Measurements from ENCODE around the gene CNTNAP4. TPM values are rescaled to one million over a fixed set of nuclear protein-coding genes. Genes with fewer than 3 reads are reported as not detected.

The CNTNAP4 gene
- polyA plus RNA-seq, 1 of the 3 experiments (the other 2 are of a cell fraction): not detected

DNA sequence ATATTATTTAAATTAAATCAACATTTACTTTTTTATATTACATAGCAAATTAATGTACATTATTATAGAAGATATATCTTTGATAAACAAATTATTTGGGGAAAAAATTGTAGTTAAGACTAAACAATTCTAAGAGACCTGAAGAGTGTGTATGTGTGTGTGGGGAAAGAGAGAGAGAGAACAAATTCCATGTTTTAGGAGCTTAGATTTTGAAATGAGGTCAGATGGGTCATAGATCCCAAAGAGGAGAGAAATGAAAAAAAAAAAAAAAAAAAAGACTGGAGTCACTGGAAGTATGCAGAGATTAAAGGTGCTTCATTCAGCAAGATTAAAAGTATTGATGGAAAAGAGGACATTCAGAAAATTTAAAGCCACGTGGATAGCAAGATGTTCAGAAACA lies 206.8 kb downstream of the CNTNAP4 start:
- CTCF ChIA-PET: interaction anchor here (0.8 to 1.7 kb wide), 3 partner anchors 36 to 688 kb away, joined by 3 to 5 read pairs (median 3); no protein-coding TSS in a partner anchor
- Histone ChIP-seq H3K27me3 (ENCODE audit: insufficient read depth) (no peaks in the 10 kb centered on the region), H3K4me3 (ENCODE audit: low read depth in 2 of 2, low read length in 1 of 2) (no peak overlapping the region), H3K36me3 (replicated peaks in 1 of 2; ENCODE audit: control insufficient read depth in 1 of 2, insufficient read depth in 2 of 2, low read length in 1 of 2) (no peaks in the 10 kb centered on the region), H3K9me3 (no peaks in the 10 kb centered on the region), H3K9me2 (no peaks in the 10 kb centered on the region), H4K20me1 (ENCODE audit: insufficient read depth) (no peaks in the 10 kb centered on the region), H3K4me1 (ENCODE audit: control insufficient read depth in 1 of 2, insufficient read depth in 2 of 2, low read depth in 1 of 2, low read length in 1 of 2) (peaks cover 0 to 12% of the 10 kb centered on the region in 2 experiments; a peak in 2 of 4 replicates), H3K79me2 (ENCODE audit: insufficient read depth) (no peaks in the 10 kb centered on the region), H3K27ac (ENCODE audit: low read depth in 2 of 2, low read length in 1 of 2) (no peak overlapping the region), H3F3A (replicated peaks; ENCODE audit: insufficient read depth) (no peaks in the 10 kb centered on the region), H3K9ac (no peak overlapping the region), H2AFZ (ENCODE audit: low read depth) (no peak overlapping the region), H3K4me2 (no peak overlapping the region)
- POLR2A ChIA-PET: no interaction called here
- WGBS (ENCODE audit: low lambda C conversion rate): 0% methylated on average over 1 of the region's 1 CpG
- no peak for TF ChIP-seq NRF1 (IDR thresholded peaks at IDR 0.05; ENCODE audit: low read depth, low read length)
- TF ChIP-seq GABPA (IDR thresholded peaks at IDR 0.05; ENCODE audit: low read depth): no peak
- TF ChIP-seq EP300 (IDR thresholded peaks at IDR 0.05; ENCODE audit: borderline replicate concordance in 1 of 2, low read depth in 1 of 2, low read length in 1 of 2): no peak
- TF ChIP-seq YY1 (IDR thresholded peaks at IDR 0.05; ENCODE audit: low read depth): no peak
- no peak for TF ChIP-seq FOXJ3 (CRISPR knock-in tag; IDR thresholded peaks at IDR 0.05)
- TF ChIP-seq, protein P1, sequence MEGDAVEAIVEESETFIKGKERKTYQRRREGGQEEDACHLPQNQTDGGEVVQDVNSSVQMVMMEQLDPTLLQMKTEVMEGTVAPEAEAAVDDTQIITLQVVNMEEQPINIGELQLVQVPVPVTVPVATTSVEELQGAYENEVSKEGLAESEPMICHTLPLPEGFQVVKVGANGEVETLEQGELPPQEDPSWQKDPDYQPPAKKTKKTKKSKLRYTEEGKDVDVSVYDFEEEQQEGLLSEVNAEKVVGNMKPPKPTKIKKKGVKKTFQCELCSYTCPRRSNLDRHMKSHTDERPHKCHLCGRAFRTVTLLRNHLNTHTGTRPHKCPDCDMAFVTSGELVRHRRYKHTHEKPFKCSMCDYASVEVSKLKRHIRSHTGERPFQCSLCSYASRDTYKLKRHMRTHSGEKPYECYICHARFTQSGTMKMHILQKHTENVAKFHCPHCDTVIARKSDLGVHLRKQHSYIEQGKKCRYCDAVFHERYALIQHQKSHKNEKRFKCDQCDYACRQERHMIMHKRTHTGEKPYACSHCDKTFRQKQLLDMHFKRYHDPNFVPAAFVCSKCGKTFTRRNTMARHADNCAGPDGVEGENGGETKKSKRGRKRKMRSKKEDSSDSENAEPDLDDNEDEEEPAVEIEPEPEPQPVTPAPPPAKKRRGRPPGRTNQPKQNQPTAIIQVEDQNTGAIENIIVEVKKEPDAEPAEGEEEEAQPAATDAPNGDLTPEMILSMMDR (IDR thresholded peaks at IDR 0.05): no peak
- no peak for TF ChIP-seq RXRA (IDR thresholded peaks at IDR 0.05; ENCODE audit: borderline replicate concordance, low read depth)
- TF ChIP-seq MEF2A (IDR thresholded peaks at IDR 0.05; ENCODE audit: borderline replicate concordance, low read depth): no peak
- no peak for TF ChIP-seq MXI1 (IDR thresholded peaks at IDR 0.05; ENCODE audit: low read depth, low read length)
- TF ChIP-seq, protein P2, sequence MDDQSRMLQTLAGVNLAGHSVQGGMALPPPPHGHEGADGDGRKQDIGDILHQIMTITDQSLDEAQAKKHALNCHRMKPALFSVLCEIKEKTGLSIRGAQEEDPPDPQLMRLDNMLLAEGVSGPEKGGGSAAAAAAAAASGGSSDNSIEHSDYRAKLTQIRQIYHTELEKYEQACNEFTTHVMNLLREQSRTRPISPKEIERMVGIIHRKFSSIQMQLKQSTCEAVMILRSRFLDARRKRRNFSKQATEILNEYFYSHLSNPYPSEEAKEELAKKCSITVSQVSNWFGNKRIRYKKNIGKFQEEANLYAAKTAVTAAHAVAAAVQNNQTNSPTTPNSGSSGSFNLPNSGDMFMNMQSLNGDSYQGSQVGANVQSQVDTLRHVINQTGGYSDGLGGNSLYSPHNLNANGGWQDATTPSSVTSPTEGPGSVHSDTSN (IDR thresholded peaks at IDR 0.05): no peak
- TF ChIP-seq NFIC (IDR thresholded peaks at IDR 0.05; ENCODE audit: borderline replicate concordance): no peak
- TF ChIP-seq GATA2 (CRISPR knock-in tag; IDR thresholded peaks at IDR 0.05): no peak
- no peak for DNase-seq

DNA sequence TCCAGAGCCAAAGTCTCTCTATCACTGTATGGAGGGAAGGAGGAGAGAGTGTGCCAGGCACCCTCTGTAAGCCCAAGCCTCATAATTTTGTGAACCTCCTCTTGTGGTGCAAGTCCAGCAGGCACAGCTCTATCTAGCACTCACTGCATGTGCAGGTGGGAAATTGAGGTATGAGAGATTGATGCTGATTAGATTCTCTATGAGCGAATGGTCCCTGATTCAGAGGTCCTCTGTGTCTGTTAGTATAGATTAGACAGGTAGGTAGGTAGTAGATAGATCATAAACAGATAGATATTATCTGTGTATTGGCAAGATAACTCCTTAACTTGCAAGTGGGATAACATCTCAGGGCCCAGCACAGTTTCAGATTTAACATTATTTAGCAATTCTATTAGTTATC lies 209.5 kb downstream of the CNTNAP4 start:
- Histone ChIP-seq H3F3A (replicated peaks; ENCODE audit: insufficient read depth) (no peaks in the 10 kb centered on the region), H3K27ac (ENCODE audit: low read depth in 2 of 2, low read length in 1 of 2) (peak overlapping the region in 1 of 2 experiments; percentile 91; a peak in 2 of 4 replicates), H3K4me3 (ENCODE audit: low read depth in 2 of 2, low read length in 1 of 2) (no peak overlapping the region), H3K36me3 (replicated peaks in 1 of 2; ENCODE audit: control insufficient read depth in 1 of 2, insufficient read depth in 2 of 2, low read length in 1 of 2) (no peaks in the 10 kb centered on the region), H3K79me2 (ENCODE audit: insufficient read depth) (no peaks in the 10 kb centered on the region), H3K9me3 (no peaks in the 10 kb centered on the region), H2AFZ (ENCODE audit: low read depth) (no peak overlapping the region), H3K9ac (no peak overlapping the region), H4K20me1 (ENCODE audit: insufficient read depth) (no peaks in the 10 kb centered on the region), H3K9me2 (no peaks in the 10 kb centered on the region), H3K27me3 (ENCODE audit: insufficient read depth) (no peaks in the 10 kb centered on the region), H3K4me1 (ENCODE audit: control insufficient read depth in 1 of 2, insufficient read depth in 2 of 2, low read depth in 1 of 2, low read length in 1 of 2) (peaks cover 0 to 25% of the 10 kb centered on the region in 2 experiments; a peak in 2 of 4 replicates), H3K4me2 (no peak overlapping the region)
- CTCF ChIA-PET: interaction anchor here (0.9 to 1.8 kb wide), 2 partner anchors 9 to 210 kb away, joined by 6 read pairs; partner anchors contain the start of gene CNTNAP4
- no peak for TF ChIP-seq EP300 (IDR thresholded peaks at IDR 0.05; ENCODE audit: borderline replicate concordance in 1 of 2, low read depth in 1 of 2, low read length in 1 of 2)
- TF ChIP-seq MAX (IDR thresholded peaks at IDR 0.05; ENCODE audit: low read depth): no peak
- no peak for TF ChIP-seq JUND (IDR thresholded peaks at IDR 0.05)
- no peak for TF ChIP-seq YY1 (IDR thresholded peaks at IDR 0.05; ENCODE audit: low read depth)
- no peak for TF ChIP-seq IRF3 (IDR thresholded peaks at IDR 0.05; ENCODE audit: low read depth, low read length)
- TF ChIP-seq SMC3 (IDR thresholded peaks at IDR 0.05; ENCODE audit: low read depth, low read length): no peak
- TF ChIP-seq, protein P3, sequence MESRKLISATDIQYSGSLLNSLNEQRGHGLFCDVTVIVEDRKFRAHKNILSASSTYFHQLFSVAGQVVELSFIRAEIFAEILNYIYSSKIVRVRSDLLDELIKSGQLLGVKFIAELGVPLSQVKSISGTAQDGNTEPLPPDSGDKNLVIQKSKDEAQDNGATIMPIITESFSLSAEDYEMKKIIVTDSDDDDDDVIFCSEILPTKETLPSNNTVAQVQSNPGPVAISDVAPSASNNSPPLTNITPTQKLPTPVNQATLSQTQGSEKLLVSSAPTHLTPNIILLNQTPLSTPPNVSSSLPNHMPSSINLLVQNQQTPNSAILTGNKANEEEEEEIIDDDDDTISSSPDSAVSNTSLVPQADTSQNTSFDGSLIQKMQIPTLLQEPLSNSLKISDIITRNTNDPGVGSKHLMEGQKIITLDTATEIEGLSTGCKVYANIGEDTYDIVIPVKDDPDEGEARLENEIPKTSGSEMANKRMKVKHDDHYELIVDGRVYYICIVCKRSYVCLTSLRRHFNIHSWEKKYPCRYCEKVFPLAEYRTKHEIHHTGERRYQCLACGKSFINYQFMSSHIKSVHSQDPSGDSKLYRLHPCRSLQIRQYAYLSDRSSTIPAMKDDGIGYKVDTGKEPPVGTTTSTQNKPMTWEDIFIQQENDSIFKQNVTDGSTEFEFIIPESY (IDR thresholded peaks at IDR 0.05; ENCODE audit: borderline replicate concordance, low read depth): no peak
- no peak for TF ChIP-seq ELF1 (IDR thresholded peaks at IDR 0.05)
- POLR2A ChIA-PET: no interaction called here
- 20% methylated on average over 1 of the region's 1 CpG for WGBS (ENCODE audit: low lambda C conversion rate)
- no peak for DNase-seq

Data from SK-N-SH (cell line).